ENCODE measurements around the gene TTLL8.

DNA sequence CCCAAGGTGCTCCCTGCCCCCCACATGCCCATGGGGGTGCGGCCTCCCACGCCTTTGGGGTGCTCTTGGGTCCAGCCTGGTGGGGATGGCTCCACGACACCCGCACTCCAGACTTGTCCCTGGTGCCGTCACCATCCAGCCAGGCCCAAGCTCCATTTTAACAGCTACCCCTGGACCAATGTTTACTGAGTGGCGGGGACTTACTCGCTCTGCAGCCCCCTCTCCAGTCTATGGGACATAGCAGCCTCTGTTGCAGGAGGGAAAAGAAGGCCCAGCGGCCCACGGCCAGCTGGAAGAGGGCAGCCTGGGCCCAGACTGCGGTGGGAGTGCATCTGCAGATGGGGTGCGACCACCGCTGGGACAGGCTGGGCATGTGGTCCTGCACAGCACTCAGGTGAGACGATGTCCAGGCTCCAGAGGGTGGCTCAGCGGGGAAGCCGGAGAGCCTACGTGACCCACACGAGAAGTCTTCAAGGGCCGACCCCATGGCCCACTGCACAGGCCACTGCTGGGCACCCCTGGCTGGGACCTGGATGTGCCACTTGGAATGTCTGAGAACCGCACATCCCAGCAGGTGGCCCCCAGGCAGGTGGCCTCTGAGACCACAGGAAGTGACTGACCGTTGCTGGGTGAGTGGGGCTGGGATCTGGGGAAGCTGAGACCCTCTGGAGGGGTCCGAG, 63.6 kb downstream of the TTLL8 start:
- TF ChIP-seq POLR2A (IDR thresholded peaks at IDR 0.05): no peak
- TF ChIP-seq, protein P1, sequence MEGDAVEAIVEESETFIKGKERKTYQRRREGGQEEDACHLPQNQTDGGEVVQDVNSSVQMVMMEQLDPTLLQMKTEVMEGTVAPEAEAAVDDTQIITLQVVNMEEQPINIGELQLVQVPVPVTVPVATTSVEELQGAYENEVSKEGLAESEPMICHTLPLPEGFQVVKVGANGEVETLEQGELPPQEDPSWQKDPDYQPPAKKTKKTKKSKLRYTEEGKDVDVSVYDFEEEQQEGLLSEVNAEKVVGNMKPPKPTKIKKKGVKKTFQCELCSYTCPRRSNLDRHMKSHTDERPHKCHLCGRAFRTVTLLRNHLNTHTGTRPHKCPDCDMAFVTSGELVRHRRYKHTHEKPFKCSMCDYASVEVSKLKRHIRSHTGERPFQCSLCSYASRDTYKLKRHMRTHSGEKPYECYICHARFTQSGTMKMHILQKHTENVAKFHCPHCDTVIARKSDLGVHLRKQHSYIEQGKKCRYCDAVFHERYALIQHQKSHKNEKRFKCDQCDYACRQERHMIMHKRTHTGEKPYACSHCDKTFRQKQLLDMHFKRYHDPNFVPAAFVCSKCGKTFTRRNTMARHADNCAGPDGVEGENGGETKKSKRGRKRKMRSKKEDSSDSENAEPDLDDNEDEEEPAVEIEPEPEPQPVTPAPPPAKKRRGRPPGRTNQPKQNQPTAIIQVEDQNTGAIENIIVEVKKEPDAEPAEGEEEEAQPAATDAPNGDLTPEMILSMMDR (IDR thresholded peaks at IDR 0.05): no peak
